GM23338 (cell line): ENCODE results near the gene TMEM88. TPM values are rescaled to one million over a fixed set of nuclear protein-coding genes. Genes with fewer than 3 reads are reported as not detected.

Experiments
- ATAC-seq: fragments of 200-7000 bp; cut with Tn5 transposase; 3 replicates; pipeline ENCODE4 v1.9.1; 2020
- DNase-seq: peaks from one replicate; pipeline ENCODE4 v3.0.0-alpha.2; 2015; ENCODE audit warnings: low spot score
- H2AFZ ChIP-seq: fragments of 200-600 bp; sonication (generic); 2 replicates; pipeline ENCODE4 v1.8.0; 2016; ENCODE audit warnings: antibody characterized with exemption, mild to moderate bottlenecking, moderate library complexity
- H3F3A ChIP-seq: fragments of 200-600 bp; sonication (generic); replicated peaks from 2 replicates; pipeline ENCODE4 v1.8.0; 2017; ENCODE audit warnings: antibody characterized with exemption, mixed run types, low read depth
- H3K27ac ChIP-seq: fragments of 200-600 bp; sonication (generic); 2 replicates; pipeline ENCODE4 v1.6.1; 2016; ENCODE audit warnings: low read depth
- H3K27me3 ChIP-seq: fragments of 200-600 bp; sonication (generic); 2 replicates; pipeline ENCODE4 v1.8.0; 2016; ENCODE audit warnings: mild to moderate bottlenecking, mixed run types, moderate library complexity; ENCODE audit not compliant: insufficient read depth
- H3K36me3 ChIP-seq: fragments of 200-600 bp; sonication (generic); 2 replicates; pipeline ENCODE4 v1.8.0; 2016; ENCODE audit warnings: mild to moderate bottlenecking; ENCODE audit not compliant: insufficient read depth
- H3K4me1 ChIP-seq: fragments of 200-600 bp; sonication (generic); 2 replicates; pipeline ENCODE4 v1.8.0; 2016; ENCODE audit warnings: mild to moderate bottlenecking, moderate library complexity; ENCODE audit not compliant: insufficient read depth
- H3K4me2 ChIP-seq: fragments of 200-600 bp; sonication (generic); 2 replicates; pipeline ENCODE4 v1.7.1; 2017; ENCODE audit warnings: mixed run types
- H3K4me3 ChIP-seq: fragments of 200-600 bp; sonication (generic); 2 replicates; pipeline ENCODE4 v1.6.1; 2016; ENCODE audit warnings: mixed run types
- H3K79me2 ChIP-seq: fragments of 200-600 bp; sonication (generic); replicated peaks from 2 replicates; pipeline ENCODE4 v1.8.0; 2017; ENCODE audit warnings: mild to moderate bottlenecking; ENCODE audit not compliant: insufficient read depth
- H3K9me2 ChIP-seq: fragments of 200-600 bp; sonication (generic); 2 replicates; pipeline ENCODE4 v1.8.0; 2017; ENCODE audit not compliant: insufficient read depth
- H4K20me1 ChIP-seq: fragments of 200-600 bp; sonication (generic); replicated peaks from 2 replicates; pipeline ENCODE4 v1.8.0; 2017; ENCODE audit warnings: mild to moderate bottlenecking; ENCODE audit not compliant: insufficient read depth
- H3K27ac Mint-ChIP-seq: 2 replicates; pipeline ENCODE4 v1.8.0; 2020; ENCODE audit warnings: inconsistent platforms, mild to moderate bottlenecking, moderate library complexity, mixed read lengths
- H3K27me3 Mint-ChIP-seq: 3 replicates; pipeline ENCODE4 v1.8.0; 2022; ENCODE audit warnings: low read depth, mild to moderate bottlenecking, moderate library complexity, mixed read lengths, inconsistent platforms; ENCODE audit not compliant: insufficient read depth, poor library complexity
- H3K36me3 Mint-ChIP-seq: 3 replicates; pipeline ENCODE4 v1.8.0; 2021; ENCODE audit warnings: low read depth, mild to moderate bottlenecking, inconsistent platforms, moderate library complexity, mixed read lengths
- H3K4me1 Mint-ChIP-seq: 3 replicates; pipeline ENCODE4 v1.8.0; 2020; ENCODE audit warnings: mild to moderate bottlenecking, inconsistent platforms, mixed read lengths
- H3K4me3 Mint-ChIP-seq: 3 replicates; pipeline ENCODE4 v1.8.0; 2021; ENCODE audit warnings: moderate library complexity, mild to moderate bottlenecking, inconsistent platforms, mixed read lengths
- H3K9me3 Mint-ChIP-seq: 3 replicates; pipeline ENCODE4 v1.8.0; 2020; ENCODE audit warnings: moderate library complexity, mild to moderate bottlenecking, inconsistent platforms, mixed read lengths
- EZH2 ChIP-seq: fragments of 200-600 bp; sonication (generic); IDR thresholded peaks from one replicate; pipeline ENCODE4 v1.8.0; 2017; ENCODE audit warnings: antibody characterized with exemption, mild to moderate bottlenecking, low read depth; ENCODE audit not compliant: unreplicated experiment
- JUNB ChIP-seq: IDR thresholded peaks from one replicate; pipeline ENCODE4 v1.6.1; 2016; ENCODE audit warnings: antibody characterized with exemption; ENCODE audit not compliant: unreplicated experiment
- NANOG ChIP-seq: IDR thresholded peaks from 2 replicates; pipeline ENCODE4 v1.6.1; 2016; ENCODE audit warnings: antibody characterized with exemption, borderline replicate concordance
- REST ChIP-seq: IDR thresholded peaks from one replicate; pipeline ENCODE4 v1.6.1; 2018; ENCODE audit warnings: antibody characterized with exemption; ENCODE audit not compliant: unreplicated experiment
- STAT1 ChIP-seq: IDR thresholded peaks from one replicate; pipeline ENCODE4 v1.6.1; 2016; ENCODE audit warnings: antibody characterized with exemption; ENCODE audit not compliant: unreplicated experiment
- ZNF114 ChIP-seq: fragments of 250-450 bp; sonication (Bioruptor Pico); IDR thresholded peaks from 2 replicates; pipeline ENCODE4 v1.5.0; 2020; ENCODE audit warnings: mild to moderate bottlenecking, moderate library complexity
- ZNF331 ChIP-seq: fragments of 250-450 bp; sonication (Bioruptor Pico); IDR thresholded peaks from 2 replicates; pipeline ENCODE4 v1.5.0; 2020; ENCODE audit warnings: low read depth, mild to moderate bottlenecking, moderate library complexity
- ZNF462 ChIP-seq: fragments of 250-450 bp; sonication (Bioruptor Pico); IDR thresholded peaks from 2 replicates; pipeline ENCODE4 v1.5.0; 2020; ENCODE audit warnings: mild to moderate bottlenecking, moderate library complexity
- polyA plus RNA-seq: library from polyadenylated mRNA; unstranded; fragments of >200 nt; fragmentation: Nextera tagmentation; extraction: Ambion mirVana; gene quantifications from 2 replicates; pipeline ENCODE4 v1.2.1, GENCODE V29; 2016
- total RNA-seq: library from RNA; depleted of rRNA; stranded (reverse); fragments of >200 nt; shearing (Covaris generic); gene quantifications from 2 replicates; pipeline ENCODE4 v1.2.3, GENCODE V29; 2014

Gene TMEM88
- total and polyA plus RNA-seq, 2 experiments from 2014 or later: 0.58 to 0.97 TPM

GRCh38 chr17:7889166-7889955 is 34.5 kb downstream of the TMEM88 start:
- TF ChIP-seq ZNF114 (CRISPR knock-in tag) (no peak), STAT1 (no peak), NANOG (no peak), JUNB (no peak), EZH2 (no peak), ZNF331 (CRISPR knock-in tag) (no peak), ZNF462 (CRISPR knock-in tag) (no peak), REST (no peak)
- Mint-ChIP-seq H3K4me1 (no peaks in the 10 kb centered on the region; the same call in 2 of the 3 replicates), H3K4me3 (no peak overlapping the region; the same call in 2 of the 3 replicates), H3K9me3 (no peaks in the 10 kb centered on the region), H3K27me3 (peaks cover 7% of the 10 kb centered on the region), H3K36me3 (peaks cover 5% of the 10 kb centered on the region; the same call in 2 of the 3 replicates), H3K27ac (no peak overlapping the region)
- no peak overlapping the region for H2AFZ ChIP-seq
- ATAC-seq (peak; percentile 47), DNase-seq (peak; percentile 62)
- 0 out of 2 replicates have a peak, but pooled peaks cover 3% of the 10 kb centered on the region for H3K36me3 ChIP-seq
- no peak overlapping the region for H3K27ac ChIP-seq
- H3K4me1 ChIP-seq: peaks cover 31% of the 10 kb centered on the region
- H3K9me2 ChIP-seq: no peaks in the 10 kb centered on the region
- no peak overlapping the region for H3K4me3 ChIP-seq
- no peaks in the 10 kb centered on the region for H4K20me1 ChIP-seq
- peak overlapping the region; percentile 88; the same call in 1 of the 2 replicates for H3K4me2 ChIP-seq
- H3K27me3 ChIP-seq: peaks cover 37% of the 10 kb centered on the region
- H3K79me2 ChIP-seq: no peaks in the 10 kb centered on the region
- H3F3A ChIP-seq: peaks cover 8% of the 10 kb centered on the region
